HG02798 (cell line): ENCODE results near the gene SYK.
"Not testable (repeated sequence)": the region's sequence is repeated elsewhere in the genome, so short reads cannot be mapped to it uniquely, and the experiment has no call there.

Experiments used
- ATAC-seq: cut with Tn5 transposase; IDR thresholded peaks from one replicate; pipeline ENCODE4 v1.9.1; 2021; ENCODE audit warnings: mild to moderate bottlenecking; ENCODE audit not compliant: unreplicated experiment, poor library complexity

The SYK gene

GRCh38 chr9:90795084-90795483, 6.5 kb upstream of the SYK start:
- peak; percentile 34 for ATAC-seq

GRCh38 chr9:90795871-90796317, 5.7 kb upstream of the SYK start:
- no peak for ATAC-seq

GRCh38 chr9:90799271-90799852, 2.3 kb upstream of the SYK start:
- no peak for ATAC-seq

GRCh38 chr9:90801973-90802322, 329 bp downstream of the SYK start:
- ATAC-seq = peak; percentile 18

- no peak for ATAC-seq
Observed at GRCh38 chr9:90802386-90802985, 867 bp downstream of the SYK start.

- peak; percentile 31 for ATAC-seq
Observed at GRCh38 chr9:90803860-90804593, 2.4 kb downstream of the SYK start.

GRCh38 chr9:90805006-90805996, 3.7 kb downstream of the SYK start:
- ATAC-seq = no peak

GRCh38 chr9:90807006-90807405, 5.4 kb downstream of the SYK start:
- no peak for ATAC-seq

GRCh38 chr9:90808398-90808797, 6.8 kb downstream of the SYK start:
- ATAC-seq = no peak

GRCh38 chr9:90808890-90809685, 7.5 kb downstream of the SYK start:
- ATAC-seq = peak; percentile 32

GRCh38 chr9:90810691-90811090, 9.1 kb downstream of the SYK start:
- ATAC-seq = no peak

GRCh38 chr9:90813046-90813445, 11.4 kb downstream of the SYK start:
- ATAC-seq = no peak

GRCh38 chr9:90813523-90813922, 11.9 kb downstream of the SYK start:
- no peak for ATAC-seq

- no peak for ATAC-seq
Observed at GRCh38 chr9:90814355-90814754, 12.7 kb downstream of the SYK start.

GRCh38 chr9:90815183-90815943, 13.7 kb downstream of the SYK start:
- no peak for ATAC-seq

- no peak for ATAC-seq
Observed at GRCh38 chr9:90815944-90816357, 14.3 kb downstream of the SYK start.

- ATAC-seq = no peak
Observed at GRCh38 chr9:90816690-90817089, 15.1 kb downstream of the SYK start.

- no peak for ATAC-seq
Observed at GRCh38 chr9:90818279-90818678, 16.7 kb downstream of the SYK start.

GRCh38 chr9:90820406-90820805, 18.8 kb downstream of the SYK start:
- not testable (repeated sequence) for ATAC-seq
